OCI-LY1 (cell line): Measurements from ENCODE around the gene TBX18.

ENCODE experiments used
- H2AFZ ChIP-seq: fragments of 200-600 bp; sonication (generic), shearing (Covaris generic); 2 replicates; pipeline ENCODE4 v1.6.0; 2014; ENCODE audit warnings: antibody characterized with exemption, mild to moderate bottlenecking, low read length
- H3F3A ChIP-seq: fragments of 200-600 bp; sonication (generic), shearing (Covaris generic); 2 replicates; pipeline ENCODE4 v1.6.0; 2014; ENCODE audit warnings: mild to moderate bottlenecking, antibody characterized with exemption, low read length, moderate library complexity; ENCODE audit not compliant: insufficient read depth
- H3K27ac ChIP-seq: fragments of 200-600 bp; sonication (generic); 2 replicates; pipeline ENCODE4 v1.5.1; 2014; ENCODE audit warnings: low read length, mixed run types, mild to moderate bottlenecking, low read depth; ENCODE audit not compliant: poor library complexity, severe bottlenecking
- H3K27me3 ChIP-seq: fragments of 200-600 bp; sonication (generic); 2 replicates; pipeline ENCODE4 v1.6.0; 2014; ENCODE audit warnings: antibody characterized with exemption, mild to moderate bottlenecking, low read length, moderate library complexity; ENCODE audit not compliant: insufficient read depth
- H3K36me3 ChIP-seq: fragments of 200-600 bp; sonication (generic); 2 replicates; pipeline ENCODE4 v1.6.1; 2014; ENCODE audit warnings: mild to moderate bottlenecking, antibody characterized with exemption, low read length, moderate library complexity, mixed read lengths; ENCODE audit not compliant: insufficient read depth
- H3K4me1 ChIP-seq: fragments of 200-600 bp; sonication (generic); 2 replicates; pipeline ENCODE4 v1.5.1; 2014; ENCODE audit warnings: mild to moderate bottlenecking, low read length, moderate library complexity; ENCODE audit not compliant: insufficient read depth, severe bottlenecking
- H3K4me2 ChIP-seq: fragments of 200-600 bp; sonication (generic), shearing (Covaris generic); 2 replicates; pipeline ENCODE4 v1.6.1; 2014; ENCODE audit warnings: low read length
- H3K4me3 ChIP-seq: fragments of 200-600 bp; sonication (generic); 2 replicates; pipeline ENCODE4 v1.5.1; 2014; ENCODE audit warnings: low read length, low read depth, mild to moderate bottlenecking, mixed read lengths; ENCODE audit not compliant: poor library complexity, severe bottlenecking
- H3K79me2 ChIP-seq: fragments of 200-600 bp; shearing (Covaris generic); 2 replicates; pipeline ENCODE4 v1.6.1; 2016; ENCODE audit warnings: mixed run types, low read length, mixed read lengths; ENCODE audit not compliant: insufficient read depth
- H3K9ac ChIP-seq: fragments of 200-600 bp; sonication (generic), shearing (Covaris generic); 2 replicates; pipeline ENCODE4 v1.6.1; 2014; ENCODE audit warnings: mild to moderate bottlenecking, low read length, mixed read lengths
- H3K9me2 ChIP-seq: fragments of 200-600 bp; sonication (generic), shearing (Covaris generic); 2 replicates; pipeline ENCODE4 v1.6.1; 2014; ENCODE audit warnings: low read depth, mild to moderate bottlenecking, low read length, mixed read lengths
- H3K9me3 ChIP-seq: fragments of 200-600 bp; shearing (Covaris generic); 2 replicates; pipeline ENCODE4 v1.6.1; 2014; ENCODE audit warnings: low read length, mixed read lengths
- H4K20me1 ChIP-seq: fragments of 200-600 bp; sonication (generic), shearing (Covaris generic); 2 replicates; pipeline ENCODE4 v1.6.0; 2016; ENCODE audit warnings: mild to moderate bottlenecking, low read length; ENCODE audit not compliant: insufficient read depth
- EZH2 ChIP-seq: fragments of 200-600 bp; sonication (generic), shearing (Covaris generic); IDR thresholded peaks from 2 replicates; pipeline ENCODE4 v1.8.0; 2017; ENCODE audit warnings: borderline replicate concordance, mixed run types, mild to moderate bottlenecking, antibody characterized with exemption, low read length, moderate library complexity, mixed read lengths
- TF ChIP-seq, protein P1 (sequence below): fragments of 200-600 bp; sonication (generic), shearing (Covaris generic); IDR thresholded peaks from 2 replicates; pipeline ENCODE4 v1.5.1; 2017; ENCODE audit warnings: mild to moderate bottlenecking, antibody characterized with exemption, low read length, moderate library complexity, mixed read lengths

Gene TBX18

DNA sequence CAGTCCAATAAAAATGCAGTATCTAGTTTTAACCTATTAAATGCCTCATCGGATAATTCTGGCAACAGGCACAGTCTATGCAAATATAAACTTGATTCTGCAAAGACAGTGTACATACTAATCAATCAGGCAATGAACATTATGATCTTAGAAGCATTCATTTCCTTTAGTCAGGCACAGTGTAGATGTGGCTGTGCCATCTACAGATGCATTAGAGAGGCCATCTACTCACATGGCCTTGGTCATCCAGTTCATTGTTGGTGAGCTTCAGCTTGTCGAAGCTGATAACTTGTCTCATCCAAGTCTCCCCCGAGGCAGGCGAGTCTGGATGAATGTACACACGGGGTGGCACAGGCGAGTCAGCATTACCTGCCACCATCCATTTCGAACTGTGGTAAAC, 7.9 kb downstream of the TBX18 start:
- TF ChIP-seq, protein P1, sequence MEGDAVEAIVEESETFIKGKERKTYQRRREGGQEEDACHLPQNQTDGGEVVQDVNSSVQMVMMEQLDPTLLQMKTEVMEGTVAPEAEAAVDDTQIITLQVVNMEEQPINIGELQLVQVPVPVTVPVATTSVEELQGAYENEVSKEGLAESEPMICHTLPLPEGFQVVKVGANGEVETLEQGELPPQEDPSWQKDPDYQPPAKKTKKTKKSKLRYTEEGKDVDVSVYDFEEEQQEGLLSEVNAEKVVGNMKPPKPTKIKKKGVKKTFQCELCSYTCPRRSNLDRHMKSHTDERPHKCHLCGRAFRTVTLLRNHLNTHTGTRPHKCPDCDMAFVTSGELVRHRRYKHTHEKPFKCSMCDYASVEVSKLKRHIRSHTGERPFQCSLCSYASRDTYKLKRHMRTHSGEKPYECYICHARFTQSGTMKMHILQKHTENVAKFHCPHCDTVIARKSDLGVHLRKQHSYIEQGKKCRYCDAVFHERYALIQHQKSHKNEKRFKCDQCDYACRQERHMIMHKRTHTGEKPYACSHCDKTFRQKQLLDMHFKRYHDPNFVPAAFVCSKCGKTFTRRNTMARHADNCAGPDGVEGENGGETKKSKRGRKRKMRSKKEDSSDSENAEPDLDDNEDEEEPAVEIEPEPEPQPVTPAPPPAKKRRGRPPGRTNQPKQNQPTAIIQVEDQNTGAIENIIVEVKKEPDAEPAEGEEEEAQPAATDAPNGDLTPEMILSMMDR: no peak
- no peak for TF ChIP-seq EZH2
- H3K9ac ChIP-seq: no peak overlapping the region
- no peak overlapping the region for H2AFZ ChIP-seq
- H3K27me3 ChIP-seq: no peaks in the 10 kb centered on the region
- no peak overlapping the region for H3K4me3 ChIP-seq
- H3K4me2 ChIP-seq: no peak overlapping the region
- no peaks in the 10 kb centered on the region for H4K20me1 ChIP-seq
- H3K4me1 ChIP-seq: no peaks in the 10 kb centered on the region
- H3K9me2 ChIP-seq: no peaks in the 10 kb centered on the region
- no peaks in the 10 kb centered on the region for H3K79me2 ChIP-seq
- H3K27ac ChIP-seq: no peak overlapping the region
- H3F3A ChIP-seq: no peaks in the 10 kb centered on the region
- H3K9me3 ChIP-seq: no peaks in the 10 kb centered on the region
- no peaks in the 10 kb centered on the region for H3K36me3 ChIP-seq

GRCh38 chr6:84753173-84753572, 11.2 kb downstream of the TBX18 start:
- Histone ChIP-seq H3K27me3 (no peaks in the 10 kb centered on the region), H4K20me1 (no peaks in the 10 kb centered on the region), H3K9me3 (no peaks in the 10 kb centered on the region), H3F3A (no peaks in the 10 kb centered on the region), H3K9me2 (no peaks in the 10 kb centered on the region), H3K4me3 (no peak overlapping the region), H2AFZ (no peak overlapping the region), H3K9ac (no peak overlapping the region), H3K4me1 (no peaks in the 10 kb centered on the region), H3K79me2 (no peaks in the 10 kb centered on the region), H3K36me3 (no peaks in the 10 kb centered on the region), H3K4me2 (no peak overlapping the region), H3K27ac (no peak overlapping the region)
- TF ChIP-seq EZH2: no peak
- TF ChIP-seq, protein P1: no peak

GRCh38 chr6:84752118-84752850, 12.1 kb downstream of the TBX18 start:
- H3K27me3 ChIP-seq: no peaks in the 10 kb centered on the region
- H4K20me1 ChIP-seq: no peaks in the 10 kb centered on the region
- no peaks in the 10 kb centered on the region for H3K9me2 ChIP-seq
- no peak overlapping the region for H3K9ac ChIP-seq
- H2AFZ ChIP-seq: no peak overlapping the region
- H3K27ac ChIP-seq: no peak overlapping the region
- H3K9me3 ChIP-seq: no peaks in the 10 kb centered on the region
- no peaks in the 10 kb centered on the region for H3K36me3 ChIP-seq
- no peak overlapping the region for H3K4me3 ChIP-seq
- no peak overlapping the region for H3K4me2 ChIP-seq
- no peaks in the 10 kb centered on the region for H3K4me1 ChIP-seq
- no peaks in the 10 kb centered on the region for H3K79me2 ChIP-seq
- no peak for TF ChIP-seq EZH2
- TF ChIP-seq, protein P1: no peak
- no peaks in the 10 kb centered on the region for H3F3A ChIP-seq
